Fibroblast of skin of right biceps (primary cell): ENCODE results near the gene MGAT5.

ENCODE experiments used
- DNase-seq: peaks from one replicate; pipeline ENCODE4 v3.0.0-alpha.2; 2013

MGAT5 gene

DNA sequence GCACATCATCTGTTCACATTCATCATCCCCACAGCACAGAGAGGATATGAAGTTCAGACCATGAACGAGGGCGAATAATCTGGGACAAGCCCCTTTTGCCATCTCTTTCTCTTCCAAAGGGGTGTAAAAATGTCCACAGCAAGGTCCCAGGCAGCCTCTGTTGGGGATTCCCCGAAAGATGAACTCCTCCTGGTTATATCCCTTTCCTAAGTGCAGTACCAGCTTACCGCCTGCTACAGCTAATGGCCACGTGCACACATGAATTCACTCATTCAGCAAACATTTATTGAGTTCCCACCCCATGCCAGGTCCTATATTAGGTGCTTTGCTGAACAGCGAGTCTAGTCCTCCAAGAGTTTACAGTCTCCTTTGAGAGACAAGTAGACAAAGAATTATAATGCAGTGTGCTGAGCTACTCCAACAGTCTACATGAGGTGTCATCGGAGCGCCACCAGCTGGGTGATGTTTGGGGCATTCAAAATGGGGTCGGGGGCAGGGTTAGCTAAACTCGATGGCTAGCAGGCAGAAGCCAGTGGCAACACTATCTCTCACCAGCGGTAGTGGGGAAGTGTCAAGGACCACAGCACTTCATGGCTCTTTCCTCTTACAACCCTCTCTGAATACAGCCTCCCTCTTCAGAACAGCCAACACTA, 236.0 kb downstream of the MGAT5 start:
- DNase-seq, result no peak

DNA sequence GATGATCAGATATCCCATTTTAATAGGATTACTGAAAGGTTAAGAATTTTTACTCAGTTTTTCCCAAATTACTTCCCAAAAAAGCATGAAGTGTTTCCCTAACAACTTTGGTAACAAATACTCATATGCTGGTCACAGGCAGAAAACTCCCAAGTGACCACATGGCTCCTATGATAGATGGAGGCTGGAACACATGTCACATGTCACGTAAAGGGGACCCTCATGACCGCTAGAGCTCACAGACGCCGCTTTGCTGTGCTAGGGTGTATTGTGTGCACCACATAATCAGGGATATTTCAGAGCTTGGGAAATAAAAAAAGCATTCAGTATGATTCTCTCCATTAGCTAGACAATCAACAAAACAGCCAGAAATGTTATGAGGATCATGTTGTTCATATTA, 236.7 kb downstream of the MGAT5 start:
- DNase-seq, result no peak

DNA sequence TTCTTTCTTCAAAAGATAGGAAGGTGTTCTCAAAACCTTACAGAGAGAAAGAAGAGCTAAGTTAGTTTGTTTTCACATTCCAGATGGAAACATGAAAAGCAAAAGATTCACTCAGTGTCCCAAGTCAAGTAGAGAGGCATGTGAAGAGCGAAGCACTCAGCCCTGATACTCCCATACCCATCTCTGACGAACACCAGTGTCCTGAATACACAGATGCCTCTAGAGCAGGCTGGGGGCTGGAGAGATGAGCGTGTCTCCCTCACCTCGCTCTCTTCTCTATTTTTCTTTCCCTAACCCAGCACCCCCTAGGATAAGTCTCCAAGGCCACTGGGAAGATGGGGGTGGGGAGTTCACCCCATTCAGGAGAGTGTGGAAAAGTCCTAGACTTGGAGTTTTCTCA, 237.2 kb downstream of the MGAT5 start:
- no peak for DNase-seq

DNA sequence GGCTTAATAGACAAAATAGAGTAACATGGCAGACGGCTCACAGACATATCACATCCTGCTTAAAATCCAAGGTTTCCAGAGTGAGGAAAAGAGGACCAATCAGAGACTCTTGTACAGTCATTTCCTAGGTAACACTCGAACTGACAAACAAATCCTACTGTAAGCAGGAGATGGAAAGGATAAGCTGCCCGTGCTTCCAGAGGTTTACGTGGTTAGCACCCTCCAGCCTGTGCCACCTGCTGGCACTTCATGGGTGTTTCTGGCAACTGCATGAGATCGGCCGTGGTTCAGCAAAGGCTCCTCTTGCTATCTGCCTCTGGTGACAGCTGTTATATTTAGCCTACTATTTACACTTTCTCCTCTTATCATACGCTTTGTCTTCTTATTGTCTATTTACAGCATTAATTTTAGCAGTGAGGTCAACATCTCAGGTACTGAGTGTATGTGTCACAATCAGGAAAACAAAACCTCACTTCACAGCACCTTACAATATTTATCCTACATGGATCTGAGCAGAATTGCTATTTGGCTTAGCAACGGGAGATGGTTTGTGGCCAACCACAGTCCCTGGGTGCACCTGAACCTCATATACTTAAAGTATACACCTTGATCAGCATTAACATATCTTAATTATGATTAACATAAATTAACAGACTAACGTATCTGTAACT, 238.0 kb downstream of the MGAT5 start:
- no peak for DNase-seq

DNA sequence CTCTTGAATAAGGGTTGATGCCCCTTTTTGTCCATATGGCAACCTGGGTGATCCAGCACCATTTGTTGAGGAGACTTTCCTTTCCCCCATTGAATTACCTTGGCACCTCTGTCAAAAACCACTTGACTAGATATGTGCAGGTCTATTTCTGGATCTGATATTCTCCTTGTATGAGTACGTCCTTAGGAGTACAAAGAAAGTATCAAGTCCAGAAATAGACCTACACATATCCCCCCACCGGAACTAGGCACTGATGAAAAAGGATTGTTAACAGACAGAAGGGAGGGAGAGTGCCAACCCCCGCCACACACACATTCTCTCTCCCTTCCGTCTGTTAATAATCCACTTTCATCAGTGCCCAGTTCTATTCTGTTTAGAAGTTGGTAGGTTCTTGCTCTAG, 239.9 kb downstream of the MGAT5 start:
- DNase-seq, result no peak

DNA sequence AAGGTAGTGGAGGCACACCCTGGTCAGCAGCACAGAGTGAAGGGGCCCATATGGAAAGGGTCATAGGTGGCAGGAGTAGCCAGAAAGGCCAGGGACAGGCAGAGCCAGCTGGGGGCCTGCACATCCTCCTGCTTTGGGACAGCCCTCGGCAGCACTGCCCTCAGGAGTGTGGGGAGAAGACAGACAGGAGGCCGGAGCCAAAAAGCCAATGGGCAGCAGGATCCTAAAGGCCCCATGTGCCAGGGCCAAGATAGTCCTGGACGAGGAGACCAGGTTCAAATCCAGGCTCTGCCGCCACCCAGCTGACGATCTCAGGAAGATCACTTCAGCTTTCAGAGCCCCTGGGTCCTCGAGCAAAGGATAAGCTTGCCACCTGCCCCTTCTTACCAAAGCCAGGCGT, 244.8 kb downstream of the MGAT5 start:
- no peak for DNase-seq

DNA sequence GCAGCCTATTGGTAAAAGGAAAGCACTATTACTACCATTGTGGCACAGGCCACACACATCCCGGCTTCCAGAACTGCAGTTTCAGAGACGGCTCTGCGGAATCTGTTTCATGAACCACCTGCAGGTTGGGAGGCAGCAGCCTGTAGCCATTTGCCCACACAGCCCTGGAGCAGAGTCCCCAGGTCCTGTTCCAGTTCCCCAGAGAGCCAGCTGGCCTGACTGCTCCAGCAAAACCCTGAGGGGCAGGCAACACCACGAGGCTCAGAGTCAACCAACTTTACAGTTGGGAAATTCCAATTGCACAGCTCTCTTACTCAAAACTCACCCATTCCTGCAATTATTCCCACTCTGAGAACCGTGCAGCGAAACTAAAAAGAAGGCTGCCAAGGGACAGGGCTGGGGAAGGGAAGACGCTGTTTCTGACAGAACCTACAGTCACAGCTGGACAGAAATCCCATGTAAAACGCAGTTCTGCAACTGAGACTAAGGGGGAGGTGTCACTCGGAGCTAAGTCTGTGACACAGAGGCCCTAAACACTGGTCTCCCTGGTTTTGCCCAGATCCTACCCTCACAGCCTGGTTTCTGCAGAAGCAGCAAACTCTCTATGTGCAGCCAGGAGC, 245.5 kb downstream of the MGAT5 start:
- DNase-seq, result no peak

DNA sequence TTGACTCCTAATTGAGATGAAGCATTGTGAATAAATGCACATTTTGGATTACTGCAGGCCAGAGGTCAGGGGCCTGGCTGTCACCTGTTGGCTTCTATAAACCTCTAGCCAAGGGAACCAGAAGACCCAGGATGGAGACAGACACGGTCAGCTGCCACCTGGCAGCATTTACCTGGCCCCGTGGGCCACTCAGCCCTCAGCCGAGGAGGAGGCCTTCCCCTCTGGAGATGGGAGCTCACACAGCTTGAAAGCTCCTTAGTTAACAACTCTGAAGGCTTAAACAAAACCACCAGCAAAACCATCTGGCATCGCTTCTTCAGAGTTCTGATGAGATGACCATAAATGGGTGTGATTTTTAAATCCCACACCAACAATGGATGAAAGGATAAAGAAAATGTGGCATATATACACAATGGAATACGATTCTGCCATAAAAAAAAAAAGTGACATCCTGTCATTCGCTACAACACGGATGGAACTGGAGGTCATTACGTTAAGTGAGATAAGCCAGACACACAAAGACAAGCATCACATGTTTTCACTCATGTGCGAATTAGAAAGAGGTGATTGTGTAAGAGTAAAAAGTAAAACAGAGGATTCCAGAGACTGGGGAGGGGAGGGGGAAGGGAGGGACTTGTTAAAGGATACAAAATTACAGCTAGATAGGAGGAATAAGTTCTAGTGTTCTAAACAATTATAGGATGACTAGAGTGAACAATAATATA, 246.5 kb downstream of the MGAT5 start:
- DNase-seq, result no peak

DNA sequence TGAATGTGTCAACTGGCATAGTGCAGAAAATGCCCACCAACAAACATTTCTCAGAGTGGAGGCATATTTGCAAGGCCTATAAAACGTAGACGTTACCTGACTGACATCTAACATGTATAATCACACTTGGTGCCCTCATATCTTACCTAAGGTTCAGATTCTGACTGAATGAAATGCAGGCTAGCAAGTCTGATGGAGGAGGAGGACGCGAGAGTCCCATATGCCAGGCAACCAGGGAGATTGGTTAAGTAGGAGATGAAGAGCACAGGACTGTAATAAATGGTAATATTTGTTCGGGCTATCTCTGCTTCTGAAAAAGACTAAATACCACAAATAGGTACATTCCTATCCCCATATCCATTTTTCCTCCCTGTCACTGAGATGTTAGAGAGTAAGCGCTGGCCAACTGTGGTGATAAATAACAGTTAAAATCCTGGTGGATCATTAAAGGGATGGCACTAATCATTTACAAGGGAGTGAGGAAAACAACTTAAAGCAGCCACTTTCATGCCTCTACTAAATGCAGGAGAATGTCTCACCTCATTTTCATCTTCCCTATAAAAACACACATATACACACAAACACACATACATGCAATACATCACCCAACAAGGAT, 247.7 kb downstream of the MGAT5 start:
- no peak for DNase-seq

DNA sequence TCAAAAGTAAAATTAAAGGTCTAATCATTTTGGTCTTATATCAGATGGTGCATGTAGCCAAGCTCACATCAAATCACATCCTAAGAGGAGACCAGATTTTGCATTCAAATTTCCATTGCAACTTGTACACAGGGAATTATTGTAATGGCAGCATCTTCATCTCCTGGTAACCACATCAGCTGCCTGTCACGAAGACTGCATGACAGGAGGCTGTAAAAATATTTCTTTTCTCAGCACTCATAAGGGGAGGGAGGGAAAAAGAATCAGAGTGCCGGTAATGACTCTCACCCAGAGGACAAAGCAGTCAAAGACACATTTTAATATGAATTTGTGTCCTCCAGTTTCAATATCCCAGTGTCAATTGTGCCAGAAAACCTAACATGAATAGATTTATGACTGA, 248.2 kb downstream of the MGAT5 start:
- DNase-seq, result no peak
